OCI-LY7 (cell line): Measurements from ENCODE around the gene GIMD1. TPM values are rescaled to one million over a fixed set of nuclear protein-coding genes. Genes with fewer than 3 reads are reported as not detected.

Experiments
- total RNA-seq, 2 experiments: library from RNA; depleted of rRNA in 1 of 2; stranded (reverse); fragments of >200 nt in 1 of 2; shearing (Covaris generic) in 1 of 2; gene quantifications; 2 replicates each; pipeline ENCODE4 v1.2.3, GENCODE V29; 2014 to 2022

GIMD1 gene
- total RNA-seq, 2 experiments from 2014 or later, result not detected

Other genes starting within 250 kb of the GIMD1 start
- 30.2 and 46.5 TPM in 2 replicates for gene TBCK, start 52.6 kb downstream of the GIMD1 start, total RNA-seq (2014; rRNA removed; shearing (Covaris generic))
- gene TBCK, start 52.6 kb downstream of the GIMD1 start, total RNA-seq (2022), result 46.9 and 47.1 TPM in 2 replicates
- 17.4 and 26.7 TPM in 2 replicates for gene AIMP1, start 52.2 kb downstream of the GIMD1 start, total RNA-seq (2014; rRNA removed; shearing (Covaris generic))
- gene AIMP1, start 52.2 kb downstream of the GIMD1 start, total RNA-seq (2022), result 51.7 and 54.9 TPM in 2 replicates